GM12878 (cell line): ENCODE data around the gene ERC2.

Experiments
- CTCF ChIP-seq, 3 experiments: IDR thresholded peaks in 2 of 3; conservative IDR thresholded peaks in 1 of 3; 2 replicates each; pipeline ENCODE4 v1.5.1; 2011; ENCODE audit warnings: low read depth in 3 of 3, low read length in 3 of 3, mild to moderate bottlenecking in 3 of 3, control low read depth in 2 of 3, moderate library complexity in 2 of 3, inconsistent platforms in 1 of 3, mixed read lengths in 1 of 3; ENCODE audit not compliant: control insufficient read depth in 2 of 3, insufficient read depth in 1 of 3; ENCODE audit errors: extremely low read depth in 1 of 3
- ETV6 ChIP-seq, 2 experiments: fragments of 450-650 bp in 1 of 2; IDR thresholded peaks in 1 of 2; conservative IDR thresholded peaks in 1 of 2; 2 replicates each; pipeline ENCODE4 v1.6.1; 2014; ENCODE audit warnings: antibody characterized with exemption in 1 of 2, borderline replicate concordance in 1 of 2, low read depth in 1 of 2, mild to moderate bottlenecking in 1 of 2, moderate library complexity in 1 of 2
- POLR2A ChIP-seq: IDR thresholded peaks from 2 replicates; pipeline ENCODE4 v1.6.1; 2011; ENCODE audit warnings: low read depth, mild to moderate bottlenecking, low read length
- POLR2AphosphoS5 ChIP-seq: IDR thresholded peaks from 2 replicates; pipeline ENCODE4 v1.6.1; 2011; ENCODE audit warnings: mild to moderate bottlenecking, low read length, inconsistent platforms
- PRDM15 ChIP-seq: fragments of 450-650 bp; formaldehyde crosslinking; IDR thresholded peaks from 2 replicates; pipeline ENCODE4 v1.4.0; 2020; ENCODE audit warnings: mild to moderate bottlenecking, moderate library complexity
- RBBP5 ChIP-seq: fragments of 200-600 bp; sonication (generic); conservative IDR thresholded peaks from 2 replicates; pipeline ENCODE4 v1.6.1; 2016
- SP1 ChIP-seq: IDR thresholded peaks from one replicate; pipeline ENCODE4 v1.6.1; 2011; ENCODE audit warnings: low read depth, low read length
- SUZ12 ChIP-seq: fragments of 200-600 bp; sonication (generic); IDR thresholded peaks from one replicate; pipeline ENCODE4 v1.6.1; 2018; ENCODE audit warnings: antibody characterized with exemption, mild to moderate bottlenecking; ENCODE audit not compliant: unreplicated experiment
- TARDBP ChIP-seq: IDR thresholded peaks from 2 replicates; pipeline ENCODE4 v1.6.1; 2016; ENCODE audit warnings: borderline replicate concordance
- USF2 ChIP-seq: IDR thresholded peaks from 2 replicates; pipeline ENCODE4 v1.6.1; 2011; ENCODE audit warnings: low read depth, low read length, improper control_type of control experiment, borderline replicate concordance
- YY1 ChIP-seq: IDR thresholded peaks from 2 replicates; pipeline ENCODE4 v1.6.1; 2011; ENCODE audit warnings: low read depth, mild to moderate bottlenecking, low read length

- TF ChIP-seq POLR2A (no peak), CTCF (IDR thresholded peaks at IDR 0.05 in 2 of 3, conservative IDR thresholded peaks at IDR 0.05 in 1 of 3; ENCODE audit: control insufficient read depth in 2 of 3, extremely low read depth in 1 of 3, insufficient read depth in 1 of 3, low read depth in 3 of 3, low read length in 3 of 3) (no peak), USF2 (no peak), SP1 (no peak), YY1 (no peak), ETV6 (conservative IDR thresholded peaks at IDR 0.05 in 1 of 2, IDR thresholded peaks at IDR 0.05 in 1 of 2; ENCODE audit: borderline replicate concordance in 1 of 2, low read depth in 1 of 2) (no peak), PRDM15 (no peak), SUZ12 (no peak), POLR2AphosphoS5 (no peak), RBBP5 (no peak), TARDBP (no peak)
Observed at GRCh38 chr3:56052188-56052587, 416.1 kb downstream of the ERC2 start.
